ENCODE measurements around the gene KRT77. TPM values are rescaled to one million over a fixed set of nuclear protein-coding genes. Genes with fewer than 3 reads are reported as not detected.

The KRT77 gene
- total RNA-seq, 1 experiment from 2014 or later = not detected

GRCh38 chr12:52730793-52731192 lies 27.5 kb upstream of the KRT77 start:
- Histone ChIP-seq H3K4me1 (ENCODE audit: insufficient read depth, low read length) (peaks cover 8% of the 10 kb centered on the region; the same call in 1 of the 2 replicates), H3F3A (ENCODE audit: low read length, unreplicated experiment) (no peaks in the 10 kb centered on the region), H3K4me2 (ENCODE audit: low read length) (no peak overlapping the region), H3K27ac (ENCODE audit: low read length) (no peak overlapping the region), H3K9me3 (ENCODE audit: low read length) (no peaks in the 10 kb centered on the region), H3K4me3 (ENCODE audit: low read length) (no peak overlapping the region), H4K20me1 (ENCODE audit: low read length) (no peaks in the 10 kb centered on the region), H2AFZ (ENCODE audit: low read length) (no peak overlapping the region), H3K9ac (ENCODE audit: low read length) (no peak overlapping the region), H3K9me2 (replicated peaks; ENCODE audit: low read length) (no peaks in the 10 kb centered on the region), H3K79me2 (ENCODE audit: low read length) (no peaks in the 10 kb centered on the region), H3K27me3 (ENCODE audit: low read length) (peaks cover 78% of the 10 kb centered on the region), H3K36me3 (ENCODE audit: low read depth, low read length) (no peaks in the 10 kb centered on the region)
- BruUV-seq (replicated peaks) = no TSS peak
- ChIA-PET CTCF (no interaction called here), POLR2A (ENCODE audit: unreplicated experiment) (no interaction called here)
- intact Hi-C loops (cut with micrococcal nuclease) = no loop called here
- TF ChIP-seq EZH2phosphoT487 (IDR thresholded peaks at IDR 0.05; ENCODE audit: borderline replicate concordance, low read length) (no peak), CTCF (conservative IDR thresholded peaks at IDR 0.05; ENCODE audit: low read depth, low read length) (no peak), EZH2 (IDR thresholded peaks at IDR 0.05; ENCODE audit: low read length, unreplicated experiment) (no peak)
- ATAC-seq = no peak
- DNase-seq = no peak

GRCh38 chr12:52730383-52730782 lies 27.1 kb upstream of the KRT77 start:
- Histone ChIP-seq H4K20me1 (ENCODE audit: low read length) (no peaks in the 10 kb centered on the region), H3K4me1 (ENCODE audit: insufficient read depth, low read length) (peaks cover 12% of the 10 kb centered on the region; the same call in 1 of the 2 replicates), H3F3A (ENCODE audit: low read length, unreplicated experiment) (no peaks in the 10 kb centered on the region), H3K9me2 (replicated peaks; ENCODE audit: low read length) (no peaks in the 10 kb centered on the region), H3K27ac (ENCODE audit: low read length) (no peak overlapping the region), H2AFZ (ENCODE audit: low read length) (no peak overlapping the region), H3K36me3 (ENCODE audit: low read depth, low read length) (no peaks in the 10 kb centered on the region), H3K27me3 (ENCODE audit: low read length) (peaks cover 74% of the 10 kb centered on the region), H3K9ac (ENCODE audit: low read length) (no peak overlapping the region), H3K79me2 (ENCODE audit: low read length) (no peaks in the 10 kb centered on the region), H3K9me3 (ENCODE audit: low read length) (no peaks in the 10 kb centered on the region), H3K4me2 (ENCODE audit: low read length) (no peak overlapping the region), H3K4me3 (ENCODE audit: low read length) (no peak overlapping the region)
- POLR2A ChIA-PET (ENCODE audit: unreplicated experiment) = no interaction called here
- no peak for TF ChIP-seq CTCF (conservative IDR thresholded peaks at IDR 0.05; ENCODE audit: low read depth, low read length)
- TF ChIP-seq EZH2 (IDR thresholded peaks at IDR 0.05; ENCODE audit: low read length, unreplicated experiment) = no peak
- no peak for TF ChIP-seq EZH2phosphoT487 (IDR thresholded peaks at IDR 0.05; ENCODE audit: borderline replicate concordance, low read length)
- CTCF ChIA-PET = no interaction called here
- intact Hi-C loops (cut with micrococcal nuclease) = no loop called here
- DNase-seq = no peak
- no TSS peak for BruUV-seq (replicated peaks)
- no peak for ATAC-seq

- POLR2A ChIA-PET (ENCODE audit: unreplicated experiment) = no interaction called here
- H4K20me1 ChIP-seq (ENCODE audit: low read length) = no peaks in the 10 kb centered on the region
- CTCF ChIA-PET = no interaction called here
- H3K4me2 ChIP-seq (ENCODE audit: low read length) = no peak overlapping the region
- H3K4me3 ChIP-seq (ENCODE audit: low read length) = no peak overlapping the region
- ATAC-seq (no peak), DNase-seq (no peak)
- no peak for TF ChIP-seq EZH2phosphoT487 (IDR thresholded peaks at IDR 0.05; ENCODE audit: borderline replicate concordance, low read length)
- TF ChIP-seq EZH2 (IDR thresholded peaks at IDR 0.05; ENCODE audit: low read length, unreplicated experiment) = no peak
- no peak for TF ChIP-seq CTCF (conservative IDR thresholded peaks at IDR 0.05; ENCODE audit: low read depth, low read length)
- H2AFZ ChIP-seq (ENCODE audit: low read length) = no peak overlapping the region
- H3K27me3 ChIP-seq (ENCODE audit: low read length) = peaks cover 61% of the 10 kb centered on the region
- no peaks in the 10 kb centered on the region for H3F3A ChIP-seq (ENCODE audit: low read length, unreplicated experiment)
- peaks cover 12% of the 10 kb centered on the region; the same call in 1 of the 2 replicates for H3K4me1 ChIP-seq (ENCODE audit: insufficient read depth, low read length)
- BruUV-seq (replicated peaks) = no TSS peak
- no peak overlapping the region for H3K27ac ChIP-seq (ENCODE audit: low read length)
- H3K9me3 ChIP-seq (ENCODE audit: low read length) = no peaks in the 10 kb centered on the region
- no peak overlapping the region for H3K9ac ChIP-seq (ENCODE audit: low read length)
- no peaks in the 10 kb centered on the region for H3K9me2 ChIP-seq (replicated peaks; ENCODE audit: low read length)
- no peaks in the 10 kb centered on the region for H3K36me3 ChIP-seq (ENCODE audit: low read depth, low read length)
- H3K79me2 ChIP-seq (ENCODE audit: low read length) = no peaks in the 10 kb centered on the region
- intact Hi-C loops (cut with micrococcal nuclease) = no loop called here
These were observed 25.8 kb upstream of the KRT77 start for GRCh38 chr12:52729147-52729546.

All from PC-3 (cell line).